ENCODE data around the gene PPIH. TPM values are rescaled to one million over a fixed set of nuclear protein-coding genes. Genes with fewer than 3 reads are reported as not detected.

Gene PPIH
- 10 to 100 TPM; 17.5 to 56.5 (median 28.1) TPM for total RNA-seq
- polyA plus RNA-seq = 10 to 100 TPM; 19.6 to 41.7 (median 39.3) TPM
- long read RNA-seq, donor 1, transcript PPIH-201 (10 exons, 752 nt) = major isoform, 5 of 5 reads
- long read RNA-seq, donor 1, partial matches to known transcripts = 0 of 5 reads
- long read RNA-seq, donor 1, other reads (novel, unspliced or antisense) = 0 of 5 reads
- long read RNA-seq, donor 2, partial matches to known transcripts = 5 of 8 reads
- long read RNA-seq, donor 2, other reads (novel, unspliced or antisense) = 0 of 8 reads
- long read RNA-seq, donor 3, partial matches to known transcripts = 0 of 4 reads
- long read RNA-seq, donor 3, other reads (novel, unspliced or antisense) = 0 of 4 reads
- long read RNA-seq, donor 4, transcript PPIH-201 (10 exons, 752 nt) = major isoform, 13 of 20 reads
- long read RNA-seq, donor 4, partial matches to known transcripts = 3 of 20 reads
- long read RNA-seq, donor 4, other reads (novel, unspliced or antisense) = 4 of 20 reads
- long read RNA-seq, donor 5, transcript PPIH-201 (10 exons, 752 nt) = major isoform, 5 of 12 reads
- long read RNA-seq, donor 5, partial matches to known transcripts = 2 of 12 reads
- long read RNA-seq, donor 5, other reads (novel, unspliced or antisense) = 5 of 12 reads
- long read RNA-seq, donor 6, transcript PPIH-201 (10 exons, 752 nt) = major isoform, 11 of 14 reads
- long read RNA-seq, donor 6, partial matches to known transcripts = 0 of 14 reads
- long read RNA-seq, donor 6, other reads (novel, unspliced or antisense) = 3 of 14 reads
- long read RNA-seq, donor 7, partial matches to known transcripts = 0 of 3 reads
- long read RNA-seq, donor 7, other reads (novel, unspliced or antisense) = 0 of 3 reads
- long read RNA-seq, donor 8, transcript PPIH-201 (10 exons, 752 nt) = major isoform, 9 of 10 reads
- long read RNA-seq, donor 8, partial matches to known transcripts = 0 of 10 reads
- long read RNA-seq, donor 8, other reads (novel, unspliced or antisense) = 0 of 10 reads
- long read RNA-seq, donor 9, partial matches to known transcripts = 8 of 10 reads
- long read RNA-seq, donor 9, other reads (novel, unspliced or antisense) = 0 of 10 reads
- long read RNA-seq, donor 10, partial matches to known transcripts = 0 of 1 reads
- long read RNA-seq, donor 10, other reads (novel, unspliced or antisense) = 0 of 1 reads

GRCh38 chr1:42657981-42658876, at the start of gene PPIH:
TSS of gene PPIH (plus strand) at chr1:42658423. CDS start at chr1:42658447, 24 bp downstream.
- Histone ChIP-seq H3K9me3 (replicated peaks in 1 of 3) (no peaks in the 10 kb centered on the region), H3K36me3 (replicated peaks in 1 of 2) (peaks cover 0 to 7% of the 10 kb centered on the region in 2 donors), H3K27me3 (no peaks in the 10 kb centered on the region), H3K27ac (peak within 1 kb of the TSS; percentile 47 to 94 (median 73)), H3K4me3 (peak within 1 kb of the TSS; percentile 41 to 85 (median 74)), H3K4me1 (replicated peaks in 1 of 2) (peaks cover 5 to 15% of the 10 kb centered on the region in 2 donors)
- DNase-seq = peak; percentile 93 to 97 (median 96)
- intact Hi-C loops (cut with DNase I) = no loop called here
- 0 to 1% (median 0%) methylated on average over 42 to 53 of the region's 53 CpGs for WGBS, 4 donors
- TF ChIP-seq, protein P1, sequence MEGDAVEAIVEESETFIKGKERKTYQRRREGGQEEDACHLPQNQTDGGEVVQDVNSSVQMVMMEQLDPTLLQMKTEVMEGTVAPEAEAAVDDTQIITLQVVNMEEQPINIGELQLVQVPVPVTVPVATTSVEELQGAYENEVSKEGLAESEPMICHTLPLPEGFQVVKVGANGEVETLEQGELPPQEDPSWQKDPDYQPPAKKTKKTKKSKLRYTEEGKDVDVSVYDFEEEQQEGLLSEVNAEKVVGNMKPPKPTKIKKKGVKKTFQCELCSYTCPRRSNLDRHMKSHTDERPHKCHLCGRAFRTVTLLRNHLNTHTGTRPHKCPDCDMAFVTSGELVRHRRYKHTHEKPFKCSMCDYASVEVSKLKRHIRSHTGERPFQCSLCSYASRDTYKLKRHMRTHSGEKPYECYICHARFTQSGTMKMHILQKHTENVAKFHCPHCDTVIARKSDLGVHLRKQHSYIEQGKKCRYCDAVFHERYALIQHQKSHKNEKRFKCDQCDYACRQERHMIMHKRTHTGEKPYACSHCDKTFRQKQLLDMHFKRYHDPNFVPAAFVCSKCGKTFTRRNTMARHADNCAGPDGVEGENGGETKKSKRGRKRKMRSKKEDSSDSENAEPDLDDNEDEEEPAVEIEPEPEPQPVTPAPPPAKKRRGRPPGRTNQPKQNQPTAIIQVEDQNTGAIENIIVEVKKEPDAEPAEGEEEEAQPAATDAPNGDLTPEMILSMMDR (IDR thresholded peaks at IDR 0.05) = peak in 5 of 6 experiments; percentile 34 to 67 (median 49)
- TF ChIP-seq POLR2A (IDR thresholded peaks at IDR 0.05) = peak; percentile 42 to 63

GRCh38 chr1:42613803-42614131, 44.5 kb upstream of the PPIH start:
- no peak overlapping the region for H3K27ac ChIP-seq
- no peaks in the 10 kb centered on the region for H3K9me3 ChIP-seq (replicated peaks in 1 of 3)
- H3K27me3 ChIP-seq = no peaks in the 10 kb centered on the region
- no peaks in the 10 kb centered on the region for H3K36me3 ChIP-seq (replicated peaks in 1 of 2)
- H3K4me1 ChIP-seq (replicated peaks in 1 of 2) = peaks cover 4% of the 10 kb centered on the region in 2 donors
- 64 to 96% (median 79%) methylated on average over 4 of the region's 4 CpGs for WGBS, 4 donors
- TF ChIP-seq, protein P1 (IDR thresholded peaks at IDR 0.05) = no peak
- no peak for TF ChIP-seq POLR2A (IDR thresholded peaks at IDR 0.05)
- H3K4me3 ChIP-seq = no peak overlapping the region
- intact Hi-C loops (cut with DNase I) = no loop called here
- DNase-seq = no peak

DNA sequence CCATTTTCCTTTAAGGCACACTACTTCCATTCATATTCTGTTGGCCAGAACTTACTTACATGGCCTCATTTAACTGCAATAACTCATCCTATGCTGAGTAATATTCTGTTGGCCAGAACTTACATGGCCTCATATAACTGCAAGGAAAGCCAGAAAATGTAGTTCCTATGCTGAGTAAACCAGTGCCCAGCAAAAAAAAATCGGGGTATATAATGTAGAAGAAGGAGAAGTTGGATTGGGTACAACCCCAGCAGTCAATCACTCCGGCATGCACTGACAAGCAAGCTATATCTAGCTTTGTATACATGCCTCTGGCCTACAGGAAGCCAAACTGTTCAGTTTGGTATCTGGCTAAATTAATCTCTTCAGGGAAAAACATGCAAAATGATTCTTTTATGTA, 39.4 kb upstream of the PPIH start:
- DNase-seq = no peak
- Histone ChIP-seq H3K36me3 (replicated peaks in 1 of 2) (no peaks in the 10 kb centered on the region), H3K9me3 (replicated peaks in 1 of 3) (no peaks in the 10 kb centered on the region), H3K4me1 (replicated peaks in 1 of 2) (peaks cover 5 to 8% of the 10 kb centered on the region in 2 donors), H3K27me3 (no peaks in the 10 kb centered on the region), H3K4me3 (no peak overlapping the region), H3K27ac (no peak overlapping the region)
- intact Hi-C loops (cut with DNase I) = no loop called here
- no peak for TF ChIP-seq POLR2A (IDR thresholded peaks at IDR 0.05)
- TF ChIP-seq, protein P1 (IDR thresholded peaks at IDR 0.05) = no peak
- 48 to 63% (median 53%) methylated on average over 2 of the region's 2 CpGs for WGBS, 4 donors

All from adrenal gland (tissue), 19 donors.